GM21576 (cell line): ENCODE data around the gene CTRL.
"Not testable (repeated sequence)": the region's sequence is repeated elsewhere in the genome, so short reads cannot be mapped to it uniquely, and the experiment has no call there.

ENCODE experiments used
- ATAC-seq: cut with Tn5 transposase; IDR thresholded peaks from one replicate; pipeline ENCODE4 v1.9.1; 2021; ENCODE audit warnings: mild to moderate bottlenecking, moderate library complexity; ENCODE audit not compliant: unreplicated experiment

Gene CTRL

GRCh38 chr16:67926181-67926750 is 5.4 kb downstream of the CTRL start:
- no peak for ATAC-seq

- no peak for ATAC-seq
Measured at GRCh38 chr16:67924140-67924906, 7.3 kb downstream of the CTRL start.

GRCh38 chr16:67923414-67924116 is 8.1 kb downstream of the CTRL start:
- ATAC-seq = no peak

GRCh38 chr16:67922740-67923139 is 8.9 kb downstream of the CTRL start:
- ATAC-seq = no peak

- no peak for ATAC-seq
Measured at GRCh38 chr16:67922221-67922620, 9.4 kb downstream of the CTRL start.

- ATAC-seq = no peak
Measured at GRCh38 chr16:67919622-67920221, 11.9 kb downstream of the CTRL start.

- no peak for ATAC-seq
Measured at GRCh38 chr16:67917852-67918236, 13.8 kb downstream of the CTRL start.

- ATAC-seq = no peak
Measured at GRCh38 chr16:67917140-67917851, 14.4 kb downstream of the CTRL start.

GRCh38 chr16:67915831-67916723 is 15.6 kb downstream of the CTRL start:
- no peak for ATAC-seq

- ATAC-seq = not testable (repeated sequence)
Measured at GRCh38 chr16:67915496-67915769, 16.2 kb downstream of the CTRL start.

GRCh38 chr16:67914758-67915495 is 16.7 kb downstream of the CTRL start:
- no peak for ATAC-seq

GRCh38 chr16:67910158-67910557 is 21.5 kb downstream of the CTRL start:
- no peak for ATAC-seq

GRCh38 chr16:67909056-67909742 is 22.5 kb downstream of the CTRL start:
- no peak for ATAC-seq

GRCh38 chr16:67907397-67908180 is 24.1 kb downstream of the CTRL start:
- ATAC-seq = no peak

GRCh38 chr16:67902831-67903230 is 28.8 kb downstream of the CTRL start:
- no peak for ATAC-seq

GRCh38 chr16:67901734-67902133 is 29.9 kb downstream of the CTRL start:
- no peak for ATAC-seq

GRCh38 chr16:67897231-67897630 is 34.4 kb downstream of the CTRL start:
- no peak for ATAC-seq

GRCh38 chr16:67893743-67894399 is 37.8 kb downstream of the CTRL start:
- ATAC-seq = peak; percentile 21
